Astrocyte of the spinal cord (primary cell): ENCODE measurements around the gene RFX8.

Source experiments
- DNase-seq: peaks from one replicate; pipeline ENCODE4 v3.0.0; 2011; ENCODE audit warnings: low read depth, low spot score
- H3K4me3 ChIP-seq: 2 replicates; pipeline ENCODE4 v1.5.1; 2011; ENCODE audit warnings: low read depth, mild to moderate bottlenecking, low read length, moderate library complexity
- in situ Hi-C: cut with HindIII; loops from 2 replicates; pipeline ENCODE4 v1.10.0; 2017; ENCODE audit warnings: low sequenced_read_pairs
- TF ChIP-seq, protein P1 (sequence below): IDR thresholded peaks from 2 replicates; pipeline ENCODE4 v1.5.1; 2012; ENCODE audit warnings: low read depth, mild to moderate bottlenecking, low read length, inconsistent platforms

The RFX8 gene

DNA sequence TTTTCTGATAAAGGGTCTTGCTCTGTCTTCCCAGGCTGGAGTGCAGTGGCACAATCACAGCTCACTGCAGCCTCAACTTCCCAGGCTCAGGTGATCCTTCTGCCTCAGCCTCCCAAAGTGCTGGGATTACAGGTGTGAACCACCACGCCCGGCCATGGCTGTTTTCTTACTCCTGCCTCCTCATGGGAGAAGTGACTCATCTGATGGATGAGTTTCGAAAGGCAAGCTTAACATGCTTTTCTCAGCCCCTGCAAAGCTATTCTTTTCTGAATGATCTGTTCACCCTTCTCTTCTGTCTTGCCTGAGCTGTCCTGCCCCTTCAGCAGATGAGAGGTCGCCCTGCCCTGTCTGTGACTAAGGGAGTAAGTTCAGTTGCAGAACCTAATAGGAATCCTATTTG is 86.7 kb downstream of the RFX8 start:
- peak; percentile 40 for DNase-seq
- H3K4me3 ChIP-seq = no peak overlapping the region
- TF ChIP-seq, protein P1, sequence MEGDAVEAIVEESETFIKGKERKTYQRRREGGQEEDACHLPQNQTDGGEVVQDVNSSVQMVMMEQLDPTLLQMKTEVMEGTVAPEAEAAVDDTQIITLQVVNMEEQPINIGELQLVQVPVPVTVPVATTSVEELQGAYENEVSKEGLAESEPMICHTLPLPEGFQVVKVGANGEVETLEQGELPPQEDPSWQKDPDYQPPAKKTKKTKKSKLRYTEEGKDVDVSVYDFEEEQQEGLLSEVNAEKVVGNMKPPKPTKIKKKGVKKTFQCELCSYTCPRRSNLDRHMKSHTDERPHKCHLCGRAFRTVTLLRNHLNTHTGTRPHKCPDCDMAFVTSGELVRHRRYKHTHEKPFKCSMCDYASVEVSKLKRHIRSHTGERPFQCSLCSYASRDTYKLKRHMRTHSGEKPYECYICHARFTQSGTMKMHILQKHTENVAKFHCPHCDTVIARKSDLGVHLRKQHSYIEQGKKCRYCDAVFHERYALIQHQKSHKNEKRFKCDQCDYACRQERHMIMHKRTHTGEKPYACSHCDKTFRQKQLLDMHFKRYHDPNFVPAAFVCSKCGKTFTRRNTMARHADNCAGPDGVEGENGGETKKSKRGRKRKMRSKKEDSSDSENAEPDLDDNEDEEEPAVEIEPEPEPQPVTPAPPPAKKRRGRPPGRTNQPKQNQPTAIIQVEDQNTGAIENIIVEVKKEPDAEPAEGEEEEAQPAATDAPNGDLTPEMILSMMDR = no peak
- in situ Hi-C loops = no loop called here

DNA sequence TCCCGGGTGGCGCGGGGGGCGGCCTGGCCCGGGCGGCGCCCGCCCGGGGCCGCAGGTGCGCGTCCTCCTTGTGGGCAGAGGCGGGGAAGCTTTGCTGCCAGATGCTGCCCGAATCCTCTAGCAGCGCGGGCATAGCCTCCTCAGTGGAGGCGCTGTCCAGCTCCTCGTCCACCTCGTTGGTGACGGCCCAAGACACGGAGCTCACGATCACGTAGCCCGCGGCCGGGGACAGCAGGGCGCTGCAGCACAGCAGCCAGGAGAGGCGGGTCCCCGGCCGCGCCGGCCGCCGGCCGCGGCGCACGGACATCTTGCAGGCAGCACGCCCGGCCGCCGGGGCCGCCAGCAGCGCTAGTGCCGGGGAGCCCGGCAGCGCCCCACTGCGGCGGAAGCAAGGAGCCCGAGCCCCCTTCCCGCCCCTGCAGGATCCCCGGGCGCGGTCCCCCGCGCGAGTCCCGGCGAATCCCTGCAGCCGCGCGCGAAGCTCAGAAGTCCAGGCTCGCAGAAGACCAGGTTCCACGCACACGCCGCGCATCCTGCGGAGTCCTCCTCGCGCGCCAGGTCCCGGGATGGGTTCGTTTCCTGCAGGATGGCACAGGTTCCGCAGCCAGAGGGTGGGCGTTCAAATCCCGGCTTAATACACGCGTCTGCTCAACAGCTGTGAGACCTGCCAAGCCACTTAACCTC is 87.6 kb downstream of the RFX8 start, which contains the start of gene CREG2:
TSS of gene CREG2 (minus strand) at position 353 of the 684 bp plus-strand sequence. CDS start at position 307, 46 bp downstream.
- TF ChIP-seq, protein P1 = peak; percentile 58
- DNase-seq = peak; percentile 51
- peak within 1 kb of the TSS; percentile 22 for H3K4me3 ChIP-seq
- in situ Hi-C loops = no loop called here

DNA sequence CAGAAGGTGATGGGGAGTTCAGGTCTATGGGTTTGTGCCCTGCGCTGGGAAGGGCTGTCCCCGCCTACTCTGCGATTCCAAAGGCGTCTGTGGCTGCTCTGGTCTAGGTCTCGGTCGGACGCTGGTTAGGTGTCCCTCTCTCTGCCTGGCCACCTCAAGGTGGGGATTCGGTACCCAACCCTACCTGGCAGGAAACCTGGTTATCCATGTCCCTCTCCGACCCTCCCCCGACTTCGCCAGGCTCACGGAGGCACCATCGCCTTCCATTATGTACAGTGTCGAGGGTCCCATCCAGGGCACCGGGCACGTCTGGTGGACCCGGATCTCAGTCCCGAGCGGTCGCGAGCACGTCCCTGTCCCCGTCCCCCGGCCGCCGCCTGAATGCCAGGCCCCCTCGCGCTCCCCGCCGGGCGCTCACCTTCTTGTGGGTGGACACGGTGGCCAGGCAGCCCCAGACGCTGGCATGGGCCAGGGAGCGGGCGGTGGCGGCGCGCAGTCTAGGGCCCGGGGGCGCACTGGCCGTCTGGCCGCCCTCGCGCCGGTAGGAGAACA is 88.2 kb downstream of the RFX8 start:
- TF ChIP-seq, protein P1 = no peak
- in situ Hi-C loops = no loop called here
- peak overlapping the region; percentile 22 for H3K4me3 ChIP-seq
- no peak for DNase-seq

DNA sequence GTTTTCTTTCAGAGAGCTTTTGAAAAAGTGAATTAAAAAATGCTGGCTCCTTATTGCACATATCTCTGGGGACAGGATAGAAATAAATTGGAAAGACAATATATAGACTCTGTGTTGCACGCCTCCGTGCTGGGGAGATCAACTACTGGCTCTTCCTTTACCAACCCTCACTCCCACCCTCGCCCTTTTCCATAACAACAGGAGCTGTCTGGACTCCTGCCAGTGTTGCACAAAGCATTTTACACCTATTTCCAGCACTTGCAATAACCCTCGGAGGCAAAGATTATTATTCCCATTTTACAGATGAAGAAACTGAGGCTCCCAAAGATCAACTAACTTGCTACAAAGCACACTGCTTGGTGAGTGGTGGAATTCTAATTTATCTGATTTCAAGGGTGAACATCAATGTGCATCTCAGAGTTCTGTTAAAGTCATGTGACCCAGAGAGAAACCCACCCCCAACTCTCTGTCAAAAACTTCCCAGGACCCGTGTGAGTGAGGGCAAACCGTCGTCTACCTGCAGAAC is 91.8 kb downstream of the RFX8 start:
- H3K4me3 ChIP-seq = no peak overlapping the region
- TF ChIP-seq, protein P1 = no peak
- DNase-seq = no peak
- in situ Hi-C loops = no loop called here

DNA sequence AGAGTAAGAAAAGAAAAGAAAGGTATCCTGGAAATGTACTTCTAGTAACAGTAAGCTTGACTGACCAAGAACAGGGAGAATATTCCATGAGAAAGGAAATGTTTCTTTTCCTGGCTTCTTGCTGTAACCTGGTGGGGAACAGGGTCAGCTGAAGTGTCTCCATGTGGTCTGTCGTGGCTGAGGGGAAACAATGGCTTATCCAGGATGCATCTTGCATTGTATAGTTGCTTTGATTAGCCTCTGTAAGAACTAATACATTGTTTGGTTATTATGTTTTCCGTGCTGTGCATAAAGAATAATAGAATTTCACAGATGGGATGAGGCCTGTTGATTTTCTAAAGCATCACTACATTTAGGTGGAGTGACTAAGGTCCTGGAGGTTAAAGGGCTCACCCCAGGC is 92.5 kb downstream of the RFX8 start:
- no peak overlapping the region for H3K4me3 ChIP-seq
- TF ChIP-seq, protein P1 = no peak
- in situ Hi-C loops = no loop called here
- DNase-seq = no peak

DNA sequence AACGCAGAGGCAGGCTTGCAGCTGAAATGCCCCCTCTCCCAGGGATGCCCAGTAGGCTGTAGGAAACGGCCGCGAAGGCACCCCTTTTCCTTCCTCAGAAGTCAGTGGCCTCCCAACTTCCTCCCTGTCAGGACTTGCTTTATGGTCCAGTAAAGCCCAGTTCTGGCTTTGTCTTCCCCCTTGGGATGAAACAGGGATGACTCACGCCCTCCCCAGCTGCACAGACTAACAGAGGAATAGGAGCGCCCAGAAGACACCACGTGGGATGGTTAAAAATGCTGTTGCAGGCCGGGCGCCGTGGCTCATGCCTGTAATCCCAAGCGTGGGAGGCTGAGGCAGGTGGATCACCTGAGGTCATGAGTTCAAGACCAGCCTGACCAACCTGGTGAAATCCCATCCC is 94.5 kb downstream of the RFX8 start:
- in situ Hi-C loops = no loop called here
- TF ChIP-seq, protein P1 = no peak
- DNase-seq = peak; percentile 49
- H3K4me3 ChIP-seq = no peak overlapping the region
